ENCODE measurements around the gene TSC22D2. TPM values are rescaled to one million over a fixed set of nuclear protein-coding genes. Genes with fewer than 3 reads are reported as not detected.
A peak's percentile ranks its signal among the peaks of the same experiment; 100 is the strongest.

Gene TSC22D2
- total and polyA plus RNA-seq, 10 of the 15 experiments (the other 5 are each of a cell fraction or from before 2014, with no cell fraction given): 7.4 to 19.4 (median 10.9) TPM

GRCh38 chr3:150408221-150409124 lies at the start of gene TSC22D2 (continued):
- TF ChIP-seq HSF1 (IDR thresholded peaks at IDR 0.05; ENCODE audit: low read depth, low read length): no peak
- no peak for TF ChIP-seq RAD21 (IDR thresholded peaks at IDR 0.05; ENCODE audit: insufficient read depth, low read depth, low read length)
- TF ChIP-seq NR2C1 (IDR thresholded peaks at IDR 0.05): no peak
- TF ChIP-seq KLF5 (IDR thresholded peaks at IDR 0.05; ENCODE audit: partially characterized antibody): no peak
- TF ChIP-seq SREBF2 (IDR thresholded peaks at IDR 0.05; ENCODE audit: low read length): no peak
- TF ChIP-seq EZH2 (IDR thresholded peaks at IDR 0.05; ENCODE audit: borderline replicate concordance, control insufficient read depth, low read depth, low read length): no peak
- no peak for TF ChIP-seq FOXK2 (IDR thresholded peaks at IDR 0.05)
- TF ChIP-seq JUND (IDR thresholded peaks at IDR 0.05; ENCODE audit: low read depth, low read length): no peak; the same call in 1 of the 2 replicates
- no peak for TF ChIP-seq RFX5 (IDR thresholded peaks at IDR 0.05; ENCODE audit: low read depth, low read length)
- TF ChIP-seq ELK1 (IDR thresholded peaks at IDR 0.05; ENCODE audit: low read depth, low read length): no peak
- TF ChIP-seq ZNF384 (IDR thresholded peaks at IDR 0.05; ENCODE audit: borderline replicate concordance, low read depth, low read length): no peak
- no peak for TF ChIP-seq JUNB (IDR thresholded peaks at IDR 0.05)
- TF ChIP-seq RB1 (IDR thresholded peaks at IDR 0.05; ENCODE audit: borderline replicate concordance): peak; percentile 93; the same call in 1 of the 2 replicates
- no peak for TF ChIP-seq YBX1 (IDR thresholded peaks at IDR 0.05)
- peak; percentile 9 to 57; a peak in 1 of 4 replicates for TF ChIP-seq EP300 (IDR thresholded peaks at IDR 0.05; ENCODE audit: borderline replicate concordance in 1 of 2, control insufficient read depth in 1 of 2, low read depth in 2 of 2, low read length in 2 of 2)
- TF ChIP-seq ATF3 (IDR thresholded peaks at IDR 0.05; ENCODE audit: borderline replicate concordance, extremely low read depth, low read depth, low read length): no peak
- TF ChIP-seq SKIL (IDR thresholded peaks at IDR 0.05; ENCODE audit: low read depth, poor library complexity, severe bottlenecking): no peak
- TF ChIP-seq POLR2A (IDR thresholded peaks at IDR 0.05; ENCODE audit: low read depth, low read length): peak; percentile 77
- TF ChIP-seq PRDM15 (CRISPR knock-in tag; IDR thresholded peaks at IDR 0.05): no peak
- TF ChIP-seq PML (IDR thresholded peaks at IDR 0.05; ENCODE audit: low read length): peak; percentile 64; the same call in 1 of the 2 replicates

Measured in GM12878 (cell line).